ENCODE results near the gene UBAP2L.

DNA sequence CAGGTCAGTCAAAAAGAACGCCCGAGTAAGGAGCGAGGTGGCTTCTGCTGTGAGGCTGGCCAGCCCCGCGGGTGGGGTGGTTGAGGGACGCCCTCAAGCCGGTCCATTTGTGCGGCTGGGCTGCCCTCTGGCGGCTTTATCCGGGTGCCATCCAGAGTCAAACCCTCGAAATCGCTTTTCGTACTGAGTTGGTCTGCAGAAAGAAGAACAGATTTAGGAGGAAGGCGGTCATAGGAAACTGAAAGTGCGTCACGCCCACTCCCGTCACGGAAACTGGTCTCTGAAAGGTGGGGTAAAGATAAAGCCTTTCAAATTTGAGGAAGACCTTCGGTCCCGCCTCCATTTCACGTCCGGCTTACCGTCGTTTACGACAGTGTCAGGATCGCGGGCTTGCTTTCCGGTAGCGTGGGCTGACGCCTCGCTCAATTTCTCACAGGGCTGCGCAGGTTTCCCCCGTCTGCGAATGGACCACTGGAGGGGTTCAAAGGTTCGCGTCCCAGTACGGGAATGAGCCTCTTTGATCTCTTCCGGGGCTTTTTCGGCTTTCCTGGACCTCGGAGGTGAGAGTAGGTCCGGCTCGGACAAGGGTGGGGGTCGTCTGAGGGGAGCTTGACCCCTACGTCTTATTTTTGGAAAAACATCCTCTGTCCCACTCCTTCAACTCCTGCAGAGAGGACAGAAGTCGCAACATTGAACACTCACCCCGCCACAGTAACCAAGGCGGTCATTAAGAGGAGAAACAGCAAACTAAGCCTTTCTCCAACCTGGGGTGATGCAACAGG, 51.7 kb downstream of the UBAP2L start, which contains the start of gene HAX1:
- TF ChIP-seq, protein P1, sequence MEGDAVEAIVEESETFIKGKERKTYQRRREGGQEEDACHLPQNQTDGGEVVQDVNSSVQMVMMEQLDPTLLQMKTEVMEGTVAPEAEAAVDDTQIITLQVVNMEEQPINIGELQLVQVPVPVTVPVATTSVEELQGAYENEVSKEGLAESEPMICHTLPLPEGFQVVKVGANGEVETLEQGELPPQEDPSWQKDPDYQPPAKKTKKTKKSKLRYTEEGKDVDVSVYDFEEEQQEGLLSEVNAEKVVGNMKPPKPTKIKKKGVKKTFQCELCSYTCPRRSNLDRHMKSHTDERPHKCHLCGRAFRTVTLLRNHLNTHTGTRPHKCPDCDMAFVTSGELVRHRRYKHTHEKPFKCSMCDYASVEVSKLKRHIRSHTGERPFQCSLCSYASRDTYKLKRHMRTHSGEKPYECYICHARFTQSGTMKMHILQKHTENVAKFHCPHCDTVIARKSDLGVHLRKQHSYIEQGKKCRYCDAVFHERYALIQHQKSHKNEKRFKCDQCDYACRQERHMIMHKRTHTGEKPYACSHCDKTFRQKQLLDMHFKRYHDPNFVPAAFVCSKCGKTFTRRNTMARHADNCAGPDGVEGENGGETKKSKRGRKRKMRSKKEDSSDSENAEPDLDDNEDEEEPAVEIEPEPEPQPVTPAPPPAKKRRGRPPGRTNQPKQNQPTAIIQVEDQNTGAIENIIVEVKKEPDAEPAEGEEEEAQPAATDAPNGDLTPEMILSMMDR (IDR thresholded peaks at IDR 0.05): peak; percentile 71 to 95 (median 82)
- TF ChIP-seq POLR2A (IDR thresholded peaks at IDR 0.05) (peak; percentile 20 to 77), EP300 (IDR thresholded peaks at IDR 0.05) (peak; percentile 75 to 97)
